GM19438 (cell line): ENCODE results near the gene LONP1.
"Not testable (repeated sequence)": the region's sequence is repeated elsewhere in the genome, so short reads cannot be mapped to it uniquely, and the experiment has no call there.

Source experiments
- ATAC-seq: cut with Tn5 transposase; IDR thresholded peaks from one replicate; pipeline ENCODE4 v1.9.1; 2021; ENCODE audit warnings: low read depth; ENCODE audit not compliant: unreplicated experiment

Gene LONP1

GRCh38 chr19:5694167-5694955 is 25.6 kb downstream of the LONP1 start:
- ATAC-seq, result no peak

GRCh38 chr19:5693195-5694166 is 26.5 kb downstream of the LONP1 start:
- no peak for ATAC-seq

GRCh38 chr19:5692723-5693194 is 27.2 kb downstream of the LONP1 start:
- no peak for ATAC-seq

- no peak for ATAC-seq
Measured at GRCh38 chr19:5691822-5692722, 27.9 kb downstream of the LONP1 start.

GRCh38 chr19:5690955-5691821 is 28.8 kb downstream of the LONP1 start:
- ATAC-seq, result no peak

GRCh38 chr19:5690125-5690954 is 29.6 kb downstream of the LONP1 start, which contains the start of gene RPL36:
Gene RPL36, plus strand, starts transcription at chr19:5690295. Its CDS starts 213 bp downstream, at chr19:5690508.
- ATAC-seq, result no peak

GRCh38 chr19:5688262-5688881 is 31.6 kb downstream of the LONP1 start:
- ATAC-seq, result not testable (repeated sequence)

- no peak for ATAC-seq
Measured at GRCh38 chr19:5687360-5688198, 32.4 kb downstream of the LONP1 start.

- ATAC-seq, result peak; percentile 62
Measured at GRCh38 chr19:5686647-5687359, 33.1 kb downstream of the LONP1 start.

- no peak for ATAC-seq
Measured at GRCh38 chr19:5686326-5686646, 33.7 kb downstream of the LONP1 start.

GRCh38 chr19:5684694-5685430 is 35.1 kb downstream of the LONP1 start:
- no peak for ATAC-seq

- ATAC-seq, result no peak
Measured at GRCh38 chr19:5683177-5683886, 36.6 kb downstream of the LONP1 start.

- no peak for ATAC-seq
Measured at GRCh38 chr19:5682107-5682482, 37.9 kb downstream of the LONP1 start.

- ATAC-seq, result no peak
Measured at GRCh38 chr19:5681391-5682106, 38.4 kb downstream of the LONP1 start.
